ENCODE measurements around the gene ZBTB47.

Gene ZBTB47

GRCh38 chr3:42657675-42658074, 4.2 kb downstream of the ZBTB47 start:
- Histone ChIP-seq H3K4me1 (ENCODE audit: insufficient read depth, low read length, poor library complexity, severe bottlenecking) (peaks cover 15% of the 10 kb centered on the region), H3F3A (ENCODE audit: low read depth) (no peaks in the 10 kb centered on the region), H3K9ac (ENCODE audit: low read depth, low read length, poor library complexity, severe bottlenecking) (no peak overlapping the region), H3K79me2 (ENCODE audit: insufficient read depth, low read length) (no peaks in the 10 kb centered on the region), H3K9me3 (ENCODE audit: insufficient read depth, low read depth, low read length) (no peaks in the 10 kb centered on the region), H2AFZ (ENCODE audit: low read length) (no peak overlapping the region), H3K9me2 (replicated peaks; ENCODE audit: low read depth, low read length) (no peaks in the 10 kb centered on the region), H3K4me2 (ENCODE audit: low read depth, low read length, poor library complexity, severe bottlenecking) (no peak overlapping the region), H3K4me3 (ENCODE audit: low read length, poor library complexity, severe bottlenecking) (no peak overlapping the region), H3K36me3 (ENCODE audit: insufficient read depth, low read length) (no peaks in the 10 kb centered on the region), H4K20me1 (ENCODE audit: insufficient read depth, low read length, poor library complexity, severe bottlenecking) (no peaks in the 10 kb centered on the region), H3K27me3 (ENCODE audit: insufficient read depth, low read length, poor library complexity, severe bottlenecking) (no peaks in the 10 kb centered on the region)
- TF ChIP-seq EZH2phosphoT487 (IDR thresholded peaks at IDR 0.05; ENCODE audit: borderline replicate concordance) (no peak), CTCF (conservative IDR thresholded peaks at IDR 0.05; ENCODE audit: low read length) (no peak)

GRCh38 chr3:42658091-42658770, 4.7 kb downstream of the ZBTB47 start:
- no peak overlapping the region for H2AFZ ChIP-seq (ENCODE audit: low read length)
- no peaks in the 10 kb centered on the region for H3K9me2 ChIP-seq (replicated peaks; ENCODE audit: low read depth, low read length)
- H3F3A ChIP-seq (ENCODE audit: low read depth): no peaks in the 10 kb centered on the region
- no peak overlapping the region for H3K4me2 ChIP-seq (ENCODE audit: low read depth, low read length, poor library complexity, severe bottlenecking)
- no peak overlapping the region for H3K4me3 ChIP-seq (ENCODE audit: low read length, poor library complexity, severe bottlenecking)
- TF ChIP-seq EZH2phosphoT487 (IDR thresholded peaks at IDR 0.05; ENCODE audit: borderline replicate concordance): no peak
- no peak for TF ChIP-seq CTCF (conservative IDR thresholded peaks at IDR 0.05; ENCODE audit: low read length)
- H3K4me1 ChIP-seq (ENCODE audit: insufficient read depth, low read length, poor library complexity, severe bottlenecking): peaks cover 9% of the 10 kb centered on the region
- no peak overlapping the region for H3K9ac ChIP-seq (ENCODE audit: low read depth, low read length, poor library complexity, severe bottlenecking)
- no peaks in the 10 kb centered on the region for H3K9me3 ChIP-seq (ENCODE audit: insufficient read depth, low read depth, low read length)
- H3K79me2 ChIP-seq (ENCODE audit: insufficient read depth, low read length): no peaks in the 10 kb centered on the region
- H4K20me1 ChIP-seq (ENCODE audit: insufficient read depth, low read length, poor library complexity, severe bottlenecking): no peaks in the 10 kb centered on the region
- no peaks in the 10 kb centered on the region for H3K27me3 ChIP-seq (ENCODE audit: insufficient read depth, low read length, poor library complexity, severe bottlenecking)
- no peaks in the 10 kb centered on the region for H3K36me3 ChIP-seq (ENCODE audit: insufficient read depth, low read length)

GRCh38 chr3:42658771-42659390, 5.4 kb downstream of the ZBTB47 start:
- Histone ChIP-seq H3K4me1 (ENCODE audit: insufficient read depth, low read length, poor library complexity, severe bottlenecking) (peaks cover 3% of the 10 kb centered on the region), H3K4me3 (ENCODE audit: low read length, poor library complexity, severe bottlenecking) (no peak overlapping the region), H3F3A (ENCODE audit: low read depth) (no peaks in the 10 kb centered on the region), H4K20me1 (ENCODE audit: insufficient read depth, low read length, poor library complexity, severe bottlenecking) (no peaks in the 10 kb centered on the region), H3K9me3 (ENCODE audit: insufficient read depth, low read depth, low read length) (no peaks in the 10 kb centered on the region), H3K9me2 (replicated peaks; ENCODE audit: low read depth, low read length) (no peaks in the 10 kb centered on the region), H3K9ac (ENCODE audit: low read depth, low read length, poor library complexity, severe bottlenecking) (no peak overlapping the region), H3K79me2 (ENCODE audit: insufficient read depth, low read length) (no peaks in the 10 kb centered on the region), H3K27me3 (ENCODE audit: insufficient read depth, low read length, poor library complexity, severe bottlenecking) (no peaks in the 10 kb centered on the region), H3K4me2 (ENCODE audit: low read depth, low read length, poor library complexity, severe bottlenecking) (no peak overlapping the region), H3K36me3 (ENCODE audit: insufficient read depth, low read length) (no peaks in the 10 kb centered on the region), H2AFZ (ENCODE audit: low read length) (no peak overlapping the region)
- TF ChIP-seq CTCF (conservative IDR thresholded peaks at IDR 0.05; ENCODE audit: low read length) (no peak), EZH2phosphoT487 (IDR thresholded peaks at IDR 0.05; ENCODE audit: borderline replicate concordance) (no peak)

All from Loucy (cell line).